Panc1 (cell line): ENCODE data around the gene FLYWCH2. TPM values are rescaled to one million over a fixed set of nuclear protein-coding genes. Genes with fewer than 3 reads are reported as not detected.

ENCODE experiments used
- ATAC-seq: fragments of 200-7000 bp; cut with Tn5 transposase; 2 replicates; pipeline ENCODE4 v1.9.1; 2020; ENCODE audit warnings: mild to moderate bottlenecking, moderate library complexity
- BruUV-seq: library from RNA; stranded (reverse); fragments of 400-500 nt; replicated peaks from 2 replicates; lab custom pipeline; 2021; lab: Mats Ljungman, UMichigan
- CTCF ChIA-PET: fragments of 300-600 bp; sonication (Branson Sonifier 250); formaldehyde crosslinking; loops from one replicate; lab custom pipeline; 2022; ENCODE audit warnings: antibody characterized with exemption; lab: Charles Lee
- POLR2A ChIA-PET: fragments of 300-600 bp; sonication (Branson Sonifier 250); formaldehyde crosslinking; loops from one replicate; lab custom pipeline; 2022; ENCODE audit warnings: antibody characterized with exemption; lab: Charles Lee
- DNase-seq: peaks from one replicate; pipeline ENCODE4 v3.0.0-alpha.2; 2010; ENCODE audit warnings: low read depth, low spot score
- H3K27ac ChIP-seq: 2 replicates; pipeline ENCODE4 v1.5.1; 2011; ENCODE audit warnings: mild to moderate bottlenecking, low read length, inconsistent platforms
- H3K27me3 ChIP-seq: fragments of 200-500 bp; sonication (Bioruptor generic); 2 replicates; pipeline ENCODE4 v1.6.0; 2014; ENCODE audit warnings: low read length, inconsistent platforms; ENCODE audit not compliant: control insufficient read depth, insufficient read depth
- H3K36me3 ChIP-seq: fragments of 200-500 bp; sonication (Bioruptor generic); 2 replicates; pipeline ENCODE4 v1.5.1; 2014; ENCODE audit warnings: inconsistent platforms, mild to moderate bottlenecking, low read length, moderate library complexity; ENCODE audit not compliant: control insufficient read depth, insufficient read depth
- H3K4me1 ChIP-seq: 2 replicates; pipeline ENCODE4 v1.5.1; 2011; ENCODE audit warnings: inconsistent platforms, mild to moderate bottlenecking, low read length, moderate library complexity; ENCODE audit not compliant: control insufficient read depth, insufficient read depth
- H3K4me3 ChIP-seq, 2 experiments: 2 replicates each; pipeline ENCODE4 v1.5.1; 2011 to 2012; ENCODE audit warnings: low read depth in 2 of 2, low read length in 2 of 2, mild to moderate bottlenecking in 2 of 2, inconsistent platforms in 1 of 2, moderate library complexity in 1 of 2
- H3K9me3 ChIP-seq: fragments of 200-500 bp; sonication (Bioruptor generic); 2 replicates; pipeline ENCODE4 v1.5.1; 2014; ENCODE audit warnings: low read depth, mild to moderate bottlenecking, inconsistent platforms, low read length, moderate library complexity; ENCODE audit not compliant: control insufficient read depth, insufficient read depth
- POLR2AphosphoS5 ChIP-seq: IDR thresholded peaks from 2 replicates; pipeline ENCODE4 v1.6.1; 2012; ENCODE audit warnings: mild to moderate bottlenecking, low read depth, low read length, moderate library complexity
- SIN3A ChIP-seq: IDR thresholded peaks from 2 replicates; pipeline ENCODE4 v1.6.1; 2012; ENCODE audit warnings: low read depth, mild to moderate bottlenecking, low read length, moderate library complexity, borderline replicate concordance; ENCODE audit not compliant: insufficient read depth
- TCF7L2 ChIP-seq: IDR thresholded peaks from 2 replicates; pipeline ENCODE4 v1.6.1; 2011; ENCODE audit warnings: mild to moderate bottlenecking, low read depth, low read length, inconsistent platforms
- in situ Hi-C: cut with HindIII; loops from 2 replicates; pipeline ENCODE4 v1.10.0; 2016; ENCODE audit warnings: low sequenced_read_pairs, low pct_unique_long_range_greater_than_20kb
- intact Hi-C: fragments of 100-400 bp; cut with micrococcal nuclease; formaldehyde crosslinking; loops from one replicate; pipeline ENCODE4 v1.10.0; 2022; ENCODE audit not compliant: unreplicated experiment
- total RNA-seq: library from RNA; stranded (reverse); gene quantifications from one replicate; pipeline ENCODE4 v1.2.1, GENCODE V29; 2021; ENCODE audit not compliant: unreplicated experiment
- TF ChIP-seq, protein P1 (sequence below): fragments of 450-650 bp; IDR thresholded peaks from 2 replicates; pipeline ENCODE4 v1.5.1; 2017; ENCODE audit warnings: mild to moderate bottlenecking
- TF ChIP-seq, protein P2 (sequence below), 2 experiments: IDR thresholded peaks; 2 replicates each; pipeline ENCODE4 v1.6.1; 2011 to 2012; ENCODE audit warnings: low read depth in 2 of 2, control low read depth in 1 of 2, low read length in 1 of 2, mild to moderate bottlenecking in 1 of 2, moderate library complexity in 1 of 2; ENCODE audit not compliant: insufficient read depth in 1 of 2

The FLYWCH2 gene
- total RNA-seq, 1 experiment from 2014 or later = 77.3 TPM

DNA sequence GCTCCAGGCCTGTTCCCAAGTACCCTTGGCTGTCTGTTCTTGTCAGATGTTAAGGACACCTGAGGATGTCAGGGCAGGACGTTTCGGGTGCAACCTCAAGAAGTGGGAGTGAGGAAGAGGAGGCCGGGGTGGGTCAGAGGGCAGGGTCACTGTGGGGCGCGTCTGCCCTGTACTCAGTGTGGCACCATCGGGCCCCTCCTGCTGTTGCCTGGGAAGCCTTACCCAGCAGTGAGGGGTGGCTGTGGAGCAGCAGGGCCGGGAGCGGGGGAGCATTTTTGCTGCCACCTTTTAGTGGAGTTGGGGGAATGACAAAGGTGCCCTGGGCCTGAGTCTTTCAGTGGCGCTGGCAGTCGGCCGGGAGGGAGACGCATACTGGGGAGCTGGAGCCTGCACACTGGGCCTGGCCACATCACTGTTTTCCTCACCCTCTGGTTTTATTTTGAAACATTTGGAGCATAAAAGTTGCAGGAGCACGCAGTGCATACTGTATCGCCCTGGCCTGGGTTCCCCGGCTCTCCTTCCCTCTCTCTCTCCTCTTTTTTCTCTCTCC, 17.6 kb downstream of the FLYWCH2 start:
- in situ Hi-C loops = no loop called here
- Histone ChIP-seq H3K27me3 (no peaks in the 10 kb centered on the region), H3K36me3 (no peaks in the 10 kb centered on the region), H3K27ac (no peak overlapping the region), H3K9me3 (no peaks in the 10 kb centered on the region), H3K4me1 (peaks cover 6% of the 10 kb centered on the region; the same call in 1 of the 2 replicates), H3K4me3 (no peak overlapping the region)
- intact Hi-C loops = no loop called here
- ChIA-PET POLR2A (no interaction called here), CTCF (no interaction called here)
- no peak for DNase-seq
- TF ChIP-seq POLR2AphosphoS5 = no peak
- no peak for TF ChIP-seq TCF7L2
- TF ChIP-seq, protein P1, sequence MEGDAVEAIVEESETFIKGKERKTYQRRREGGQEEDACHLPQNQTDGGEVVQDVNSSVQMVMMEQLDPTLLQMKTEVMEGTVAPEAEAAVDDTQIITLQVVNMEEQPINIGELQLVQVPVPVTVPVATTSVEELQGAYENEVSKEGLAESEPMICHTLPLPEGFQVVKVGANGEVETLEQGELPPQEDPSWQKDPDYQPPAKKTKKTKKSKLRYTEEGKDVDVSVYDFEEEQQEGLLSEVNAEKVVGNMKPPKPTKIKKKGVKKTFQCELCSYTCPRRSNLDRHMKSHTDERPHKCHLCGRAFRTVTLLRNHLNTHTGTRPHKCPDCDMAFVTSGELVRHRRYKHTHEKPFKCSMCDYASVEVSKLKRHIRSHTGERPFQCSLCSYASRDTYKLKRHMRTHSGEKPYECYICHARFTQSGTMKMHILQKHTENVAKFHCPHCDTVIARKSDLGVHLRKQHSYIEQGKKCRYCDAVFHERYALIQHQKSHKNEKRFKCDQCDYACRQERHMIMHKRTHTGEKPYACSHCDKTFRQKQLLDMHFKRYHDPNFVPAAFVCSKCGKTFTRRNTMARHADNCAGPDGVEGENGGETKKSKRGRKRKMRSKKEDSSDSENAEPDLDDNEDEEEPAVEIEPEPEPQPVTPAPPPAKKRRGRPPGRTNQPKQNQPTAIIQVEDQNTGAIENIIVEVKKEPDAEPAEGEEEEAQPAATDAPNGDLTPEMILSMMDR = no peak
- BruUV-seq = no TSS peak
- ATAC-seq = no peak

DNA sequence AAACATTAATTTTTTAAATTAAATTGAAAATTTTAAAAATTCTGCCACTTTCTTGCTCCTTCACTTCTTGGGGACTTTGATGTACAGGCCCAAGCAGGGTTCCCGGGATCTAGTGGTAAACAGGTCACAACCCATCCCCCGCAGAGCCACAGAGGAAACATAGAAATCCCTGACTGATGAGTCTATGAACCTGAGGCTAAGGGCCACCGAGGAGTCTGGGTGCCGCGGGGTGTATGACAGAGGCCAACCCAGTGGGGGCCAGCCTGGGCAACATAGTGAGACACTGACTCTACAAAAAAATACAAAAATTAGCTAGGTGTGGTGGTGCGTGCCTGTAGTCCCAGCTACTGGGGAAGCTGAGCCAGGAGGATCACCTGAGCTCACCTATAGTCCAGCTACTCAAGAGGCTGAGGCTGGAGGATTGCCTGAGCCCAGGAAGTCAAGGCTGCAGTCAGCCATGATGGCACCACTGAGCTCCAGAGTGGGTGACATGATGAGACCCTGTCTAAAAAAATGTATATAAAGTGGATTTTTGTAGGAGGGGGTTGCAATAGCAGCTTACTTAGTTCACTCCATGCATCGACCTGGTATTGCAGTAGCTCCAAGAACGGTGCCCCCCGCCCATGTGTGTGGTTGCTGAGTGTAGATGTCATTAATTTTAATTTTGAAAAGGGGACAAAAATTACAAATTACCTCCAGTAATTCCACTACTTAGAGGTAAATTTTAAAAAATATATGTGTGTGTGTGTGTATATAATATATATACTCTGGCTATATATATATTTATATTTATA, 19.5 kb downstream of the FLYWCH2 start:
- Histone ChIP-seq H3K4me3 (no peak overlapping the region), H3K36me3 (no peaks in the 10 kb centered on the region), H3K4me1 (peaks cover 6% of the 10 kb centered on the region), H3K27me3 (no peaks in the 10 kb centered on the region), H3K9me3 (no peaks in the 10 kb centered on the region), H3K27ac (no peak overlapping the region)
- intact Hi-C loops (no loop called here), in situ Hi-C loops (no loop called here)
- DNase-seq = no peak
- no TSS peak for BruUV-seq
- ATAC-seq = no peak
- ChIA-PET CTCF (no interaction called here), POLR2A (no interaction called here)
- TF ChIP-seq SIN3A (no peak), TCF7L2 (no peak), POLR2AphosphoS5 (no peak)
- TF ChIP-seq, protein P2, sequence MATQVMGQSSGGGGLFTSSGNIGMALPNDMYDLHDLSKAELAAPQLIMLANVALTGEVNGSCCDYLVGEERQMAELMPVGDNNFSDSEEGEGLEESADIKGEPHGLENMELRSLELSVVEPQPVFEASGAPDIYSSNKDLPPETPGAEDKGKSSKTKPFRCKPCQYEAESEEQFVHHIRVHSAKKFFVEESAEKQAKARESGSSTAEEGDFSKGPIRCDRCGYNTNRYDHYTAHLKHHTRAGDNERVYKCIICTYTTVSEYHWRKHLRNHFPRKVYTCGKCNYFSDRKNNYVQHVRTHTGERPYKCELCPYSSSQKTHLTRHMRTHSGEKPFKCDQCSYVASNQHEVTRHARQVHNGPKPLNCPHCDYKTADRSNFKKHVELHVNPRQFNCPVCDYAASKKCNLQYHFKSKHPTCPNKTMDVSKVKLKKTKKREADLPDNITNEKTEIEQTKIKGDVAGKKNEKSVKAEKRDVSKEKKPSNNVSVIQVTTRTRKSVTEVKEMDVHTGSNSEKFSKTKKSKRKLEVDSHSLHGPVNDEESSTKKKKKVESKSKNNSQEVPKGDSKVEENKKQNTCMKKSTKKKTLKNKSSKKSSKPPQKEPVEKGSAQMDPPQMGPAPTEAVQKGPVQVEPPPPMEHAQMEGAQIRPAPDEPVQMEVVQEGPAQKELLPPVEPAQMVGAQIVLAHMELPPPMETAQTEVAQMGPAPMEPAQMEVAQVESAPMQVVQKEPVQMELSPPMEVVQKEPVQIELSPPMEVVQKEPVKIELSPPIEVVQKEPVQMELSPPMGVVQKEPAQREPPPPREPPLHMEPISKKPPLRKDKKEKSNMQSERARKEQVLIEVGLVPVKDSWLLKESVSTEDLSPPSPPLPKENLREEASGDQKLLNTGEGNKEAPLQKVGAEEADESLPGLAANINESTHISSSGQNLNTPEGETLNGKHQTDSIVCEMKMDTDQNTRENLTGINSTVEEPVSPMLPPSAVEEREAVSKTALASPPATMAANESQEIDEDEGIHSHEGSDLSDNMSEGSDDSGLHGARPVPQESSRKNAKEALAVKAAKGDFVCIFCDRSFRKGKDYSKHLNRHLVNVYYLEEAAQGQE (IDR thresholded peaks at IDR 0.05; ENCODE audit: insufficient read depth in 1 of 2, low read depth in 2 of 2, low read length in 1 of 2) = no peak
- TF ChIP-seq, protein P1 = no peak
